HUDEP-2 (cell line): ENCODE data around the gene PHACTR4.
"Not testable (repeated sequence)": the region's sequence is repeated elsewhere in the genome, so short reads cannot be mapped to it uniquely, and the experiment has no call there.

Source experiments
- DNase-seq, 76 experiments: peaks; one replicate each; lab custom pipeline; 2025; ENCODE audit not compliant: unreplicated experiment in 76 of 76; lab: John Stamatoyannopoulos, UW

The PHACTR4 gene

GRCh38 chr1:28369371-28370238 lies at the start of gene PHACTR4:
TSS of gene PHACTR4 (plus strand) at chr1:28369740. CDS start at chr1:28407448, 37,708 bp downstream.
- DNase-seq: peak in 75 of 76 experiments; percentile 29 to 86 (median 75)

- no peak for DNase-seq
These were observed 47.3 kb upstream of the PHACTR4 start for GRCh38 chr1:28322194-28322593.

- no peak for DNase-seq
These were observed 45.8 kb upstream of the PHACTR4 start for GRCh38 chr1:28323720-28324119.

GRCh38 chr1:28326515-28326914 lies 43.0 kb upstream of the PHACTR4 start:
- DNase-seq: peak in 6 of 76 experiments; percentile 0 to 6 (median 2)

- peak in 5 of 76 experiments; percentile 1 to 20 (median 8) for DNase-seq
These were observed 42.6 kb upstream of the PHACTR4 start for GRCh38 chr1:28326984-28327383.

GRCh38 chr1:28327431-28327830 lies 42.1 kb upstream of the PHACTR4 start:
- not testable (repeated sequence) for DNase-seq

- peak in 2 of 76 experiments; percentile 5 to 32 for DNase-seq
These were observed 41.3 kb upstream of the PHACTR4 start for GRCh38 chr1:28328228-28328648.

- DNase-seq: peak in 26 of 76 experiments; percentile 5 to 44 (median 16)
These were observed 40.0 kb upstream of the PHACTR4 start for GRCh38 chr1:28329395-28330153.

- no peak for DNase-seq
These were observed 30.6 kb upstream of the PHACTR4 start for GRCh38 chr1:28338897-28339296.

- no peak for DNase-seq
These were observed 30.0 kb upstream of the PHACTR4 start for GRCh38 chr1:28339551-28339950.

- DNase-seq: no peak
These were observed 29.1 kb upstream of the PHACTR4 start for GRCh38 chr1:28340221-28340974.

GRCh38 chr1:28341591-28341990 lies 27.9 kb upstream of the PHACTR4 start:
- no peak for DNase-seq

- DNase-seq: no peak
These were observed 26.1 kb upstream of the PHACTR4 start for GRCh38 chr1:28343405-28343804.

- not testable (repeated sequence) for DNase-seq
These were observed 16.2 kb upstream of the PHACTR4 start for GRCh38 chr1:28353248-28353810.

GRCh38 chr1:28354121-28354520 lies 15.4 kb upstream of the PHACTR4 start:
- peak in 2 of 76 experiments; percentile 5 to 8 for DNase-seq

GRCh38 chr1:28358716-28359115 lies 10.8 kb upstream of the PHACTR4 start:
- peak in 2 of 76 experiments; percentile 9 to 24 for DNase-seq

- peak in 54 of 76 experiments; percentile 3 to 58 (median 32) for DNase-seq
These were observed 9.8 kb upstream of the PHACTR4 start for GRCh38 chr1:28359592-28360239.

GRCh38 chr1:28364888-28365287 lies 4.7 kb upstream of the PHACTR4 start:
- DNase-seq: no peak

GRCh38 chr1:28365864-28366263 lies 3.7 kb upstream of the PHACTR4 start:
- no peak for DNase-seq

GRCh38 chr1:28368608-28369007 lies 932 bp upstream of the PHACTR4 start:
- DNase-seq: not testable (repeated sequence)
